ENCODE data around the gene CGNL1.
A peak's percentile ranks its signal among the peaks of the same experiment; 100 is the strongest.

The CGNL1 gene

DNA sequence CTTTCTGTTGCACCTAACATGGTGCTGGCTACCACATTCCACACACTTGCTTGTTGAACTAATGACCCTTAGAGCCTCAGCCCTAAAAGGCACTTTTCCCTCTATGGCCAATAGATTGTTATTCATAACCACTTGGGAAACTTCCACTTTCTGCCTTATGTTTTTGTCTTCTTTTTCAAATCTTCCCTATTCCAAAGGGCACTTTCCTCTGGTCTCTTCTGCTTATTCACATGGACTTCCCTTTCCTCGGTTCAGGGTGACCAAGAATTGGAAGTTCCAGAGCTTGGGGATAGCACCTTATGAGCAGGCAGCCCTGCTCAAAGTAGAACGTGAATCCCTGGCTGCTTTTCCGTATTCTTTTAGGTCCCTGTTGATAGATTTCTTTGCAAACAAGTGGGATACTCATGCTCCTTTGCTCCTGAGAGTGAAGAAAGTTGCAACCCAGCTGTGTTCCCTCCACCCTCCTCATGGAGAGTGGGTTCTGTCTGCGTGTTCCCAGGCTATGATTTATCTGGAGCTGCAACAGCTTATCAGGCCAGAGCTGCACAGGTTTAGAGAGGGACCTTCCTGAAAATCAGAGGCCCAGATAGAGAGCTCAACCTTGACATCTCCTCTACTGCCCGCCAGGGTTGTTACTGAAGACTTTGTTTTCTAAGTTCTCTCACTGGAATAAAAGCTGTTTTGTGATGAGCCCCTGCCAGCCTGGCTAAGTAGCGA is 156.6 kb downstream of the CGNL1 start:
- FAIRE-seq = no peak

DNA sequence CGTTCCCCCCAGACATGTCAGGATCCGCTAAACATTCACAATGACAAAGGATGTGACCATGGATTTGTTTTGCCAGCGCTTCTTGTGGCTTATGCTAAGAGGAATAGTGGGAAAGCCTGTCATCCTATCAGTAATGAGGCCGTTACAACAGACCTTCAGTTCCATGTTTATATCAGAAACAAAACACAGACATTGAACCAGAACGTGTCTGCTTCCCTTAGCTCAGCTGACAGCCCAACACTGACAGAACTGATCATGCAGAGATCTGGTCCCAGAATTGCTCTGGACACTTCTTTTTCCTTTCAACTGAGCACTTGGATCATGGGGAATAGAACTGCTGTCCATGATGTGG is 157.1 kb downstream of the CGNL1 start:
- no peak for FAIRE-seq

DNA sequence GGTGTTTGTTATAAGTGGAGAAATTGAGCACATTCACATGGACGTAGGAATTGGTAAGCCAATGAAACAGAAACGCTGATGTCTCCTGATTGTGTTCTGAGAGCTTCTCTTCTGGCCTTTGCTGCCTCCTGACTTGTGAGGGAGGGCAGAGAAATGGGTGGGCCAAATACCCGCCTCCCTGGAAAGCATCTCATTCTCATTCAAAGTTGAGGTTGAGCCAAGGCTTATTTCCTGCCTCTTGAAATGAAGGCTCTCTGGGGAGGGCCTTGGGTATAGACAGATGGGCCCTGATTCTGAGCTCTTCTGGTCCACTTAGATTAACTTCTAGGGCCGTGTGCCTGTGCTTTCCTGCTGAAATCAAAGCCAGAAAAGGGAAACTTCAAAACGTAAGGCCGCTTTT is 158.0 kb downstream of the CGNL1 start:
- FAIRE-seq = no peak

DNA sequence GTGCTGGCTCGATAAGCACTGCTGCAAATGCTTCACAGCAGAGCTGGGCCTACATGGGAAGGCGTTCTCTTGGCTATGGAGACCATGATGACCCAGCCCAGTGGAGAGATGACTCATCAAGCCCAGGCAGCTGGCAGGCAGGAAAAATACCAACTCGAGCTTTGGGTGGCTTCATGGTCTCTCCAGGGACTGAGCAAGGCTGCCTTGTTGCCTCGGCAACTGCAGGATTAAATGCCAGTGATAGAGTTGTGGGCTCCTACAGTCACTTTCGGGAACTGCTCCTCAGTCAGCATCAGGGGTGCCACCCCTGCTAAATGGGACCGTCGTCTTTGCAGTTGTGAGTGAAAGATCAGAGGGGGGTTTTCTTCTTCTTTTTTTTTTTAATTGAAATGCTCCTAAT is 160.8 kb downstream of the CGNL1 start:
- no peak for FAIRE-seq

DNA sequence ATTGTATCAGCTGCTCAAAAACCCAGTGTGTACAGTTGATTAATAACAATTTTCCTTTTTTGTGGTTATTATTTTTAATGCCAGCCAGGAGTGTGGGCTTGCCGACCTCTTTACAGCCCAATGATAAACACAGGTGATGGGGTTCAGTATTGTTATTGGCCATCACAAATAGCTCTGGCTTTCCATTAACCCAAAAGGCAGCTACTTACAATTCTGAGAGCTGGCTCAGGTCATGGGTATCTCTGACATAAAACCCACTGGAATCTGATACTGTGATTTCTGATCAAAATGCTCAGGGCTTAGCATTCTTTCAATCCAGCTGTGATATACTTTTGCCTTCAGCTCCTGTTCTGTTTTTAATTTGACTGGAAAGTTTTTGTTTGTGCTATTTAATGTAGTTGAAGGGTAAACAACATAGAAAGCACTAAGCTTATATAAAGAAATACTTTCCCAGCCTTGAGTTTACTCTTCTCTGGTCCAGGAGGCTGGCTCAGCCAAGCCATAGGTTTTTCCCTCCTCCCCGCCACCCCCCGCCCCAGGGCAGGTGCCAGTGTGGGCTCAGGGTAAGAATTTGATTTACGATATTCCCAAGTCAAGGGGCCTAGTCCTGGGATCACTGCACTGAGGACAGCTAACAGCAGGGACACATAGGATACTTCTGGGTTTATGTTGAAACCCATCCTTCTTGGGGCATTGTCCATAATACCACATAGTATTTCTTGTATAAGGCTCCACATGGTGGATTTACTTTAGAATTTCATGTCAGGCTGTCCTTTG is 161.4 kb downstream of the CGNL1 start:
- no peak for FAIRE-seq

DNA sequence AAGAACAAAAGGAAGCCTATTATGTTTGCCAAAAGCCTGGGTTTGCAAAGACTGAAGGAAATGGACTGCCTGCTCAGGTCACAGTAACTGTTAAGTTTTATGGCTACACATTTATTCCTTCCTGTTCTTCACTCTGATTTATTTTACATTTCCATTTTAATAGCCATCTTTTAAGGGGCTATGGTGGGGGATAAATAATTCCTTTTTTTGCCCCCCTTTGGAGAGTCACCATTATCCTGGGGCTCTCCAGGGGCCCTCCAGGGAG is 161.9 kb downstream of the CGNL1 start:
- FAIRE-seq = no peak

DNA sequence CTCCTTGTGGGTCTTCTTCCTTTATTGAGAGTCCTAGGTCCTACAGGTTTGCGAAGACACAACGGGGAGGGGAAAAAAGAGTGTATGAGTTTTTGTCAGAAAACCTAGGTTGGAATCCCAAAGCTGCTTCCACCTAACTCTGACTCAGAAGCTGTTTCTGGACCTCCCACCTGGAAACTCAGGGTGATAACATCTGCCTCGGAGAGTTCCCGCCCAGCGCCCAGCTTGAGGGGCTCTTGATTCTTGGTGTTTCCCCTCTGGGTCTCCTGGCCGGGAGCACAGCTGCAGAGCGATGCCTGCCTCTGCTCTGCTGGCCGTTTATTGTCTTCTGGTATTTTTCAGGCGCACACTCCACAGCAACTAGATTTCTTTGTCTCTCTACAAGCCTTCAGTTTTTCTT is 162.5 kb downstream of the CGNL1 start:
- no peak for FAIRE-seq

DNA sequence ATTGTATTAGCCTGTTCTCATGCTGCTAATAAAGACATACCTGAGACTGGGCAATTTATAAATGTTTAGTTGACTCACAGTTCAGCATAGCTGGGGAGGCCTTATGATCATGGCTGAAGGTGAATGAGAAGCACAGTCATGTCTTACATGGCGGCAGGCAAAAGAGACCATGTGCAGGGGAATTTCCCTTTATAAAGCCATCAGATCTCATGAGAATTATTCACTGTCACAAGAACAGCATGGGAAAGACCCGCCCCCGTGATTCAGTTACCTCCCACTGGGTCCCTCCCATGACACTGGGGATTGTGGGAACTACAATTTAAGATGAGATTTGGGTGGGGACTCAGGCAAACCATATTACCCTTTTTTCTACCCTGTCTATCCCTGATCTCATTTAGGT is 163.9 kb downstream of the CGNL1 start:
- FAIRE-seq = no peak

DNA sequence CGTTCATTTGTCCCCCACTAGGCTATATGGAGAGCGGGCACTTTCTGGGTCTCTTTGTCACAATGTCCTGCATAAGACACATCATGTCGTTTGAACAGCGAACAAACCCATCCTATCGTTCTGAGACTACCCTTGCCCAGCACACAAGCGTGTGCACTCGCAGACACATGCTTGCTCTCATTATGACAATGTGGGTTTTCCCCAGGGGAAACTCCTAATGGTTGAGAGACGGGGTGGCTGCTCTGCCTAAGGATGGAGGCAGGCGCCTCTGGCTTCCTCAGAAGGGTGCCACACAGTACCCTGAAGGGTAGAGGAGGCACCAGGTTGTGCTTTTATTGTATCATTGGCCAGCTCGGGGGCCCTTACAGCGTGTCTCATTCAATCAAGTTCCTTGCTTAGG is 164.4 kb downstream of the CGNL1 start:
- no peak for FAIRE-seq

DNA sequence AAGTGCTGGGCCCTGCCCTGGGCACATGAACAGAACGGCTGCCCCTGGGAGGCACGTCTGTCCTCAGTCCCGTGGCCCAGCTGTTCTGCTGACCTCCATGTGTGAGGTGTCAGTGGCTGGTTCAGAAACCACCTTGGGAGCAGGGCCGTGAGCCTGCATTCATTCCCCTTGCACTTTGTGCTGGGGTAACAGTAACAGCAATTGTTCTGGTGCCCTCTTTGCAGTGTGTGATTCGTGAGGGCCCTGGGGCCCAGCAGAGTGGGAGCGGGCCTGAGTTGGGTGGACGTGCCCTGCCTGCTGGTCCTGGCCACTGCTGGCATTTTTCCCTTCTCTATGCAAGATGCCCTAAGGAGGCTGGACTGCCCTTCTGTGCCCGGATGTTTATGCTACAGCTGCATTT is 165.0 kb downstream of the CGNL1 start:
- FAIRE-seq = no peak

DNA sequence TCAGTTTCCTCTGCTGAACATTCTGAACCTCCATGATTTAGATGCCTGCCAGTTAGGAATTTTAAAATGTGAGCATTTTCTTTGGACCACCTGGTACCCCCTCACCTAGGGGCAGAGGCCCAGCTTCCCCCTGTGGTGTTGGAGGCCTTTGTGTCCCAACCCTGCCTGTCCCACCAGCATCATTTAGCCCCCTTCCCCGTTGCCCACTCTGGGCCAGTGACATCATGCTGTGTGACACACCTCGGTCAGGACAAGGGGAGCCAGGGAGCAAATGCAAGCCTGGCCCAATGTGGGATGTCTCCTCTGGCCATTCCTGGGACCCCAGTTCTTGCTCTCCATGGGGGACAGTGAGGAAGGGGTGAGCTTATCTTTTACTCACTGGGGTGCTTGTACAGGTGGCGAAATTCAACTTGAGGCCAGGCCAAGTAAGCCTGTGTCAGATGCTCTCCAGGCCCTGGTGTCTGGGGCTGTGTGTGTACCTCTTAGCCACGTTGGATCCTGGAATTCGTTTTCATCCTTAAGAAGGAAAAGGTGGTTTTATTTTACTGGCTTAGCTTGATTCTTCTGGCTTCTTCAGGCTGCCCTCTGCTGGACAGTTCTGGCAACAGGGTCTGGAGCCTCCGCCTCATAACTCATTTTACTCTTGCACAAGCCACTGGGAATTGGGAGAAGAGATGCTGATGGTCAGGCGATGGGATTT is 165.7 kb downstream of the CGNL1 start:
- peak; percentile 84 for FAIRE-seq

DNA sequence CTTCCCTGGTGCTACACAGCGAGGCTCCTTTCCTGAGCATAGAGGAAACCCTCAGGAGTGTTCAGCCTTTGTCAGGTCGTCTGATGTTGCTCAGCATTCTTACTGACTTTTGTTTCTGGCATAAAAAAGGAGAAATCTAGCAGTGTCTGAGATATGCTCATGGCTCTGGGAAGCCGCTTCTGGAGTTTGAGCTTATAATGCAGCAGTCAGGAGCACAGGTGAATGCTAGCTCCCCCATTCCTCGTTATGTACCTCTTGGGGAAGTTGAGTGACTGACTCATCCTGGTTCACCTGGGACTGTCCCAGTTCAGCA is 166.2 kb downstream of the CGNL1 start:
- FAIRE-seq = no peak

DNA sequence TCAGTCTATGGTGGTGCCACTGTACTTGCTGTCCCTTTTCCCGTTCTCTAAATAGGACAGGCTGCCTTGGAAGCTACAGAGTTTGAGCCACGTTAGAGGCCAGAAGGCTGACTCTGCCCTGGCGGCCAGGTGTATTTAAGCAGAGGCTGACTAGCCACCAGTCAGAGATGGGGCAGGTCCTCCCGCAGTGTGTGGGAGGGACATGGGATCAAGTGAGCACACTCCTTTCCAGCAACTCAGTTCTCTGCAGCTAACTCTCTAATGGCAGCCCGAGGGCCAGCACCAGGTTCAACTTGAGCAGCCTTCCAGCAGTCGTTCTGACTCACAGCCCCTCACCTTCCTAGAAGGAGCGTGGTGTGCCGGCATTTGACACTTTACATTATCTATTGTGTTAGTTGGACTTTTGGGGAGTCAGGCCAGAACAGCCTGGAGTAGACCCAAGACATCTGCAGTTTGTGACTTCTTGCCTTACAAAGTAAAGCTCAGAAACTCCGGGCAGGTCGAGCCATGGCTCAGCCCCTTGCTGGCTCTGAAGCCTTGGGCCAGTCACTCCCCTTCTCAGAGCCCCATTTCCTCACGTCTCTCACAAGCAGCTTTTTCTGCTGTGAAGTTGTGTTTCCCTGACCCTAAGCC is 168.7 kb downstream of the CGNL1 start:
- FAIRE-seq = no peak

DNA sequence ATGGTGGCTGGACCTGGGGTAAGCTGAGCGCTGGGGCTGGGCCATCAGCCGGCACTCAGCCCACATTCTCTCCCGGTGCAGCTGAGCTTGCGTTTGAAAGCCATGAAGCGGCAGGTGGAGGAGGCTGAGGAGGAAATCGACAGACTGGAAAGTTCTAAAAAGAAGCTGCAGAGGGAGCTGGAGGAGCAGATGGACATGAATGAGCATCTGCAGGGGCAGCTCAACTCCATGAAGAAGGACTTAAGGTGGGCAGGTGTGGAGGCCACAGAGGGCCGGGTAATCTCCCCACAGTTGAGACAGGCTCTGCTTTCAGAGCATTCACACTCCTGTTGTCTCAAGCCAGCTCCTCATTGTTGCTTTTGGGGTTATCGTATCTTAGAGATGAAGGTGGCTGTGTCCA is 169.7 kb downstream of the CGNL1 start:
- no peak for FAIRE-seq

DNA sequence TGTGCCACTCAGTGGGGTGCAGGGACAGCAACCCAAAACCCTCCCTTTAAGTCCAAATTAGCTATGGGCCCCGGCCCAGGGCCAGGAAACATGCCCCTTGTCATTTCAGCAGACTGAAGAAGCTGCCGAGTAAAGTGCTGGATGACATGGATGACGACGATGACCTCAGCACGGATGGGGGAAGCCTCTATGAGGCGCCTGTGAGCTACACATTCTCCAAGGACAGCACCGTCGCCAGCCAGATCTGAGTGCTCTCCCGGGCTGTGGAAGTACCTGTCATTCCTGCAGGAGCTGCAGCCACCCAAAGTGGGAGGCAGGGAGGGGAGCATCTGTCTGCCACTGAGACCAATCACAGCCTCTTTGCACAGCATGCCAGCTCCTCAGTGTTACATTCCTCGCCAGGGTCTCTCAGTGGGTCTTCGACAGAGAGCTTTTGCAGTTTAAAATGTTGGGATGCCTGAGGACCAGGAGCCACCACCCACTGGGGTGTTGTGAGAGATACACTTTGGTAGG is 171.0 kb downstream of the CGNL1 start:
- FAIRE-seq = no peak

DNA sequence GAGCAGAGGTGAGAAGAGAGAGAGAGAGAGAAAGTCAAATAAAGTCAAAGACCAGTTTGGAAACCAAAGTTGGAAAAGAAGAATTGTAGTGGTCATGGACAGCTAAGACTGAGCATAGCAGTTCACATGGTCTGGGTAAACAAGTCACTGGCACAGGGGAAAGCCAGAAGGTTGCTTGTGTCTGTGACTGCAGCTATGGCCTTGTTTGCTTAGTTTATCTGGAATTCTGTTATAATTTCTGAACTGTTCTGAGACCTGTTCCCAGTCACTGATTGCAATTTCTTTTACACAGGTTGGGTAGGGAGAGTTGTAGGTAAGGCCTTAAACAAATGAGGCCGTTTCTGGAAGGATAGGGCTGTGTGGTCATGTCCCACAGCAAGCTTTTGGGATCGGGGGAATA is 172.0 kb downstream of the CGNL1 start:
- no peak for FAIRE-seq

DNA sequence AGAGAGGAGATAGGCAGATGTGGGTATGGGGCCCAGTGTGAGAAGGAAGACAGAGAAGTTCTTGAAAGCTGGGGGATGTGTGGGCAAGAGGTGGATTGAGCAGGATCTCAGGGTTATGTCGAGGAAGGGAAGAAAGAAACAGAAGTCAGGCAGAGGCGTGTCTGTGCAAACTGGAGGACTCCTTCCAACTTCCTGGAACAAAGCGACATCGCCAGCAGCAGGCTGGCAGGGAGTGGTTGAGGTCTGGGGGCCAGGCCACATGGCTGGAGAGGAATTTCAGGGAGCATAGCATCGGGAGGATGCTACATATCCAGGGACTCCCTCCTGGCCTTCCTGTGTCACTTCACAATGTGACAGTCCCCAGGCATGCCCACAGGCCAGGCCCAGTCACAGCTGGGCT is 172.5 kb downstream of the CGNL1 start:
- no peak for FAIRE-seq

DNA sequence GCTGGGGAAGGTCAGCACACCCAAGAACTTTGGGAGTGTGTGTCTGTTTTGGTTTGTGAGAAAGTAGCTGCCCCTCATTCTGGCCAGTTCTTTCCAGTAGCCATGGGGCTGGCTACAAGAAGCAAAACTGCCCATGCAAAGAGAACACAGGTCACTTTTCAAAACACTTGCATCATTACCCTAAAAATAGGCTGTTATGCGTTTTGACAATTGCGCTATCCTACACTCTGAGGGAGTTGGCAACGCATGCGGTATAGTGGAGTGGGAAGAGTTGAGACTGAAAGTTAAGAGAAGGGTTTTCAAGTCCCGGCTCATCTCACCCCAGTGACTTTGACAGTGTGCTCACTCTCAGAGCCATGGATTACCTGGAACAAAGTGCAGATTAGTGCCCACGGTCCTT is 173.6 kb downstream of the CGNL1 start:
- no peak for FAIRE-seq

DNA sequence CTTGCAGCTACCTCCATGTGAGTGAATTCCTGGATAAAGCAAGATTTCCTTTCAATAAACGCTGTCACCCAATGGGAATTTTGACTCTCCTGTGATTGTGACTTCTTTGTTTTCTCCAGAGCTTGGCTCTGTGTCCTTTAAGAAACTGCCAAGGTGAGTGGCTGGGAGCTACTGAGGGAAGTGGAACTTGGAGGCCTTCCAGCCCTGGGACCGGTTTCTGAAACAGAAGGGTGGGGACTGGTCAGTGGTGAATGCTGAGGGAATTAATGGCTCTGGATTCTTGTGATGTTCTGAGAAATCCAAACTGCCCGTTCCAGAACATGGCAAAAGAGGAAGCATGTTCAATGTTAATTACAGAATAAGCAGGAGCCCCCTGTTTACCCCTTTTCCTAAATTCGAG is 174.3 kb downstream of the CGNL1 start:
- no peak for FAIRE-seq

DNA sequence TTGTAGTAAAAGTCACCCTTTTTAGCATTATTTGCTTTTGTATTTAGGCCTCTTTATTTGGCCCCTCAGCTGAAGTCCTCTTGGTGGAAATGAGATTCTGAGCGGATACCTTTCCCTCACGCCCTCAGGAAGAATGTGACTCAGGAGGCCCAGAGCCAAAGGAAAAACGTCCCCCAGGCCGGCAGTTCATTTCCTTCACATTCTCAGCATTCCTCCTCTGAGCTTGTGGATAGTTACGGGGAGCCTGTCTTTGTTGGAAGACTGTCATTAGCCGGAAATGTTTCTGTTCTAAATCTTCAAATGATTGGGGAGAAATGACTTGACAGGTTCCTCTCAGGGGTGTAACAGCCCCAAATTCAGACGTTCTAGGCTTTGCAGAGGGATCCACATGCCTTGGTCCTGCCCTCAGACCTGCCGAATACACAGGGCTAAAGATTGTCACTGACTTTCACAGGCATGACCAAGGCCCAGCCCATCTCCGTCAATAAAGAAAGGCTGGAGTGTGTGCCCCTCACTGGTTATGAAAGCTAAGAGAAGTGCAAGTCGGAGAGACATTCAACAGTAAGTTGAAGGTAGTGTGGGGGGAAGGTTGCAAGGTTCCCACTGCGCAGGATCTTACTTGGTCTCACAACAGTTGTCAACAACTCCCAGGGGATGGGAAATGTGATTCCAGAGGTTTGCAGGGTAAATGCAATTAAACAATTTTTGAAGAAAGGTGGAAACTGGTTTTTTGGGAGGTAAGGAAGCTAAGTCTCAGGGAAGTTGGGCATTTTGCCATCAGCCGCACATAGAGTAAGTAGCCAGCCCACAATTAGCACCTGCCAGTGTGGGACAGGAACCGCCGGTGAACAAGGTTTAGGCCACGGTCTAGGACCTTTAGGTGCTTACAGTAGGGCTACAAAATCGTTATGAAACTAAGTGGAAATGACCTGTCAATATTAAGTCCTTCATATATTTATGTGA is 175.7 kb downstream of the CGNL1 start:
- FAIRE-seq = peak; percentile 98

DNA sequence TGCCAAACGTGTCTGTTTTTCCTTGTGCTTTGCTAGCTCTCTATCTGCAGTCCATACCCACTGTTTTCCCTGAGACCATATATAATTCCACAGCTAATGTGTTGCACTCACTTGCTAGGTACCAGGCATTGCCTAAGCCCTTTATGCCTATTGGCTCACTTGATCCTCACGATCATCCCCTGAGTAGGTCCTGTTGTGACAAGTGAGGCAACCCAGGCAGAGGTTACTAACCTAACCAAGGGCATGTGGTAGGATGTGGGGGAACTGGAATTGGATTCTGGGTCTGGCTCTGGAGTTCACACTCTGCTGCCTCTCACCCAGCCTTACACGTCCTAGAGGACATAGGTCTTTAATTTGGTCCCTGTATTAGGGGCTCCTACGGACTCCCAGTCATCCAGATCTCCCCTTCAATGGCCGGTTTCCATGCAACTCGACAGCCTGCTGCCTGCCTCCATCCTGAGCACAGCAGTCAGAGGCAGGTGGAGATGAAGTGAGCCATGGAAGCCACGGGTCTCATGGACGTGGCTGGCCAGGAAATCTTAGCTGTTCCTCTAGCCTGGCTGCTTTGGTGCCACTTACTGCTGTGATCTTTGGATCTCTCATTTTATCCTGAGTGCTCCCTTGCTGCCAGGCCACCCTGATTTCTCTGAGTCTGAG is 176.5 kb downstream of the CGNL1 start:
- FAIRE-seq = no peak

DNA sequence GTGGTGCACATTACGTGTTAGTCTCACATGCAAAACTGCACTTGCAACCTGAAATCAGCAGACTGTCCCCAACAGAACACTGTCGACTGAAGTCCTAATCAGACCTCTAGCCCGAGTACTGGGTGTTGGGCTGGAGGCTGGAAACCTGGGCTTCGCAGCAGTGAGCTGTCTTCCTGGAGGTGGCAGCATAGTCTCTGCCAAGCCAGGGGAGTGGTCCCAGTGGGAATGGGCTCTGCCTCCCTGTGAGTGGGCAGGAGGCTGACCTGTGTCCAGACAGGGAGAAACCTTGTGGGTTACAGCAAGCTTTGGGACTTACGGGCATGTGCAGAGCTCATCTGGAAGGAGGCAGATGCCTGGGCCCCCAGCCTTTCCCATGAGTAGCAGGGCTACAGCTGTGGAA is 177.2 kb downstream of the CGNL1 start:
- no peak for FAIRE-seq
